ENCODE measurements around the gene AMZ1.

DNA sequence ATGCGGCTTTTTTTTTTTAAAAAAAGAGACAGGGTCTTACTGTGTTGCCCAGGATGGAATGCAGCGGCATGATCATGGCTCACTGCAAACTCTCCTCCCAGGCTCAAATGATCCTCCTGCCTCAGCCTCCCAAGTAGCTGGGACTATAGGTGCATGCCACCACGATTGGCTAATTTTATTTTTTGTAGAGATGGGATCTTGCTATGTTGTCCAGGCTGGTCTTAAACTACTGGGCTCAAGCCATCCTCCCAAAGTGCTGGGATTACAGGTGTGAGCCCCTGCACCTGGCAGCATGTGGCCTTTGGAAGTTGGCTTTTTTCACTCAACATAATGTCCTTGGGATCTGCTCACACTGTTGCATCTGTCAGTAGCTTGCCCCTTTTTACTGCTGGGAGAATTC is 65.1 kb downstream of the AMZ1 start:
- TF ChIP-seq, protein P1, sequence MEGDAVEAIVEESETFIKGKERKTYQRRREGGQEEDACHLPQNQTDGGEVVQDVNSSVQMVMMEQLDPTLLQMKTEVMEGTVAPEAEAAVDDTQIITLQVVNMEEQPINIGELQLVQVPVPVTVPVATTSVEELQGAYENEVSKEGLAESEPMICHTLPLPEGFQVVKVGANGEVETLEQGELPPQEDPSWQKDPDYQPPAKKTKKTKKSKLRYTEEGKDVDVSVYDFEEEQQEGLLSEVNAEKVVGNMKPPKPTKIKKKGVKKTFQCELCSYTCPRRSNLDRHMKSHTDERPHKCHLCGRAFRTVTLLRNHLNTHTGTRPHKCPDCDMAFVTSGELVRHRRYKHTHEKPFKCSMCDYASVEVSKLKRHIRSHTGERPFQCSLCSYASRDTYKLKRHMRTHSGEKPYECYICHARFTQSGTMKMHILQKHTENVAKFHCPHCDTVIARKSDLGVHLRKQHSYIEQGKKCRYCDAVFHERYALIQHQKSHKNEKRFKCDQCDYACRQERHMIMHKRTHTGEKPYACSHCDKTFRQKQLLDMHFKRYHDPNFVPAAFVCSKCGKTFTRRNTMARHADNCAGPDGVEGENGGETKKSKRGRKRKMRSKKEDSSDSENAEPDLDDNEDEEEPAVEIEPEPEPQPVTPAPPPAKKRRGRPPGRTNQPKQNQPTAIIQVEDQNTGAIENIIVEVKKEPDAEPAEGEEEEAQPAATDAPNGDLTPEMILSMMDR (IDR thresholded peaks at IDR 0.05), result no peak
- TF ChIP-seq EP300 (IDR thresholded peaks at IDR 0.05), result no peak
- TF ChIP-seq POLR2A (IDR thresholded peaks at IDR 0.05), result no peak
- no peak for TF ChIP-seq POLR2AphosphoS5 (IDR thresholded peaks at IDR 0.05)
